IPS DF 6.9 (cell line): ENCODE results near the gene NADSYN1.

Source experiments
- DNase-seq: peaks from one replicate; pipeline ENCODE4 v3.0.0-alpha.2; 2013; ENCODE audit warnings: low read depth, low spot score
- H3K27ac ChIP-seq: one replicate; pipeline ENCODE4 v1.5.1; 2013; ENCODE audit warnings: low read length, control low read depth
- H3K27me3 ChIP-seq: 2 replicates; pipeline ENCODE4 v1.6.1; 2013; ENCODE audit warnings: mild to moderate bottlenecking, low read length; ENCODE audit not compliant: control insufficient read depth, insufficient read depth
- H3K36me3 ChIP-seq: 2 replicates; pipeline ENCODE4 v1.6.1; 2013; ENCODE audit warnings: low read length; ENCODE audit not compliant: control insufficient read depth, insufficient read depth
- H3K4me1 ChIP-seq: 2 replicates; pipeline ENCODE4 v1.6.1; 2013; ENCODE audit warnings: low read length; ENCODE audit not compliant: control insufficient read depth, insufficient read depth
- H3K4me3 ChIP-seq: 2 replicates; pipeline ENCODE4 v1.5.1; 2013; ENCODE audit warnings: mild to moderate bottlenecking, low read length
- H3K9me3 ChIP-seq: 2 replicates; pipeline ENCODE4 v1.6.1; 2013; ENCODE audit warnings: low read length, inconsistent platforms; ENCODE audit not compliant: control insufficient read depth, insufficient read depth
- WGBS: extraction: QIAGEN DNeasy Blood & Tissue Kit; methylation state at CpG from one replicate; pipeline ENCODE4 v1.1.7; 2013; ENCODE audit warnings: mixed read lengths, missing lambda C conversion rate; ENCODE audit not compliant: insufficient read length, insufficient coverage; 5-methylcytosine and 5-hydroxymethylcytosine counted together

NADSYN1 gene

GRCh38 chr11:71459767-71460320 lies 6.8 kb downstream of the NADSYN1 start:
- H3K27ac ChIP-seq = no peak overlapping the region
- no peaks in the 10 kb centered on the region for H3K27me3 ChIP-seq
- H3K36me3 ChIP-seq = peaks cover 19% of the 10 kb centered on the region
- no peaks in the 10 kb centered on the region for H3K9me3 ChIP-seq
- no CpG with 5 or more reads among the region's 11 CpGs for WGBS
- H3K4me3 ChIP-seq = no peak overlapping the region
- no peak for DNase-seq
- no peaks in the 10 kb centered on the region for H3K4me1 ChIP-seq

DNA sequence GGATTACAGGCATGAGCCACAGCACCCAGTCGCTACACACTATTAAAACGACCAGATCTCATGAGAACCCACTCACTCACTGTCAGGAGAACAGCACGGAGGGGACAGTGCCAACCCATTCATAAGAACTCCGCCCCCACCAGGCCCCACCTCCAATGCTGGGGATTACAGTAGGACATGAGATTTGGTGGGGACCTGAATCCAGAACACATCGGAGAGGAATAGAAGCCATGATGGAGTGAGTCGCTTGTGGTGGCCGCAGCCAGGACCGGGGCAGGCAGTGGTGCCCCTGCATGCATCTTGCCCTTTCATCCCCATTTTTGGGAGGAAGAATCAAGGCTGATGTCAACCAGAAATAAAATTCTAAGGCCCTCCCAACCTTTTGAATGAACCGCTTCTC lies 8.7 kb downstream of the NADSYN1 start:
- no peak for DNase-seq
- H3K4me1 ChIP-seq = no peaks in the 10 kb centered on the region
- no peak overlapping the region for H3K4me3 ChIP-seq
- H3K9me3 ChIP-seq = no peaks in the 10 kb centered on the region
- no peaks in the 10 kb centered on the region for H3K27me3 ChIP-seq
- WGBS = no CpG with 5 or more reads among the region's 9 CpGs
- H3K27ac ChIP-seq = no peak overlapping the region
- peaks cover 15% of the 10 kb centered on the region for H3K36me3 ChIP-seq

- Histone ChIP-seq H3K36me3 (peaks cover 12% of the 10 kb centered on the region), H3K27me3 (no peaks in the 10 kb centered on the region), H3K9me3 (no peaks in the 10 kb centered on the region), H3K4me3 (no peak overlapping the region), H3K4me1 (no peaks in the 10 kb centered on the region), H3K27ac (no peak overlapping the region)
- no CpG with 5 or more reads among the region's 11 CpGs for WGBS
- DNase-seq = no peak
Observed at GRCh38 chr11:71462726-71463125, 9.7 kb downstream of the NADSYN1 start.

GRCh38 chr11:71463331-71464211 lies 10.6 kb downstream of the NADSYN1 start:
- Histone ChIP-seq H3K27ac (no peak overlapping the region), H3K36me3 (peaks cover 12% of the 10 kb centered on the region), H3K27me3 (no peaks in the 10 kb centered on the region), H3K9me3 (no peaks in the 10 kb centered on the region), H3K4me1 (no peaks in the 10 kb centered on the region), H3K4me3 (no peak overlapping the region)
- no peak for DNase-seq
- no CpG with 5 or more reads among the region's 34 CpGs for WGBS

- Histone ChIP-seq H3K4me3 (no peak overlapping the region), H3K27ac (no peak overlapping the region), H3K9me3 (no peaks in the 10 kb centered on the region), H3K27me3 (no peaks in the 10 kb centered on the region), H3K4me1 (no peaks in the 10 kb centered on the region), H3K36me3 (peaks cover 1% of the 10 kb centered on the region; the same call in 1 of the 2 replicates)
- no peak for DNase-seq
- WGBS = no CpG with 5 or more reads among the region's 4 CpGs
Observed at GRCh38 chr11:71465054-71465453, 12.1 kb downstream of the NADSYN1 start.

- no peaks in the 10 kb centered on the region for H3K4me1 ChIP-seq
- H3K27ac ChIP-seq = no peak overlapping the region
- no peak overlapping the region for H3K4me3 ChIP-seq
- no peaks in the 10 kb centered on the region; the same call in 1 of the 2 replicates for H3K36me3 ChIP-seq
- WGBS = no CpG with 5 or more reads among the region's 9 CpGs
- no peaks in the 10 kb centered on the region for H3K27me3 ChIP-seq
- H3K9me3 ChIP-seq = no peaks in the 10 kb centered on the region
- DNase-seq = no peak
Observed at GRCh38 chr11:71466358-71466757, 13.4 kb downstream of the NADSYN1 start.

DNA sequence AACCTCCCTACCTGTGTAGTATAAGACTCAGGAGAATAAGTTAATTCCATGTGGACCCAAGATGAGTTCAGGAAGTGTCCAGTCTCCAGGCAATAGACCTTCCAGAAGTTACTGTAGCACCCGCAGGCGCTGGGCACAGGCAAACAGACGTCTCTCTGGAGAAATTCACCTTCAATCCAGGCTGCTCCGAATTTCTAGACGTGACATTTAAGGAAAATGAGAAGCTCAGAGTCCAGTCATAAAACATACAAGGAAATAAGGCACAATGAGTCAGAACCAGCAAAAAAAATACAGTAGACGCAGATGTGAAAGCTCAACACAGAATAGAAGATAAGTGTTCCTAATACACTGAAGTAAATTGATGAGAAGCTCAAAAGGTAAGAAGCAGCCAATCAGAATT lies 14.2 kb downstream of the NADSYN1 start:
- no CpG with 5 or more reads among the region's 6 CpGs for WGBS
- H3K4me1 ChIP-seq = no peaks in the 10 kb centered on the region
- no peak overlapping the region for H3K4me3 ChIP-seq
- no peaks in the 10 kb centered on the region; the same call in 1 of the 2 replicates for H3K36me3 ChIP-seq
- no peak for DNase-seq
- H3K9me3 ChIP-seq = no peaks in the 10 kb centered on the region
- no peaks in the 10 kb centered on the region for H3K27me3 ChIP-seq
- H3K27ac ChIP-seq = no peak overlapping the region

- H3K4me3 ChIP-seq = no peak overlapping the region
- no peak for DNase-seq
- peaks cover 12% of the 10 kb centered on the region for H3K36me3 ChIP-seq
- no peaks in the 10 kb centered on the region for H3K9me3 ChIP-seq
- WGBS = no CpG with 5 or more reads among the region's 6 CpGs
- no peaks in the 10 kb centered on the region for H3K4me1 ChIP-seq
- H3K27me3 ChIP-seq = no peaks in the 10 kb centered on the region
- H3K27ac ChIP-seq = no peak overlapping the region
Observed at GRCh38 chr11:71470946-71471345, 17.9 kb downstream of the NADSYN1 start.

DNA sequence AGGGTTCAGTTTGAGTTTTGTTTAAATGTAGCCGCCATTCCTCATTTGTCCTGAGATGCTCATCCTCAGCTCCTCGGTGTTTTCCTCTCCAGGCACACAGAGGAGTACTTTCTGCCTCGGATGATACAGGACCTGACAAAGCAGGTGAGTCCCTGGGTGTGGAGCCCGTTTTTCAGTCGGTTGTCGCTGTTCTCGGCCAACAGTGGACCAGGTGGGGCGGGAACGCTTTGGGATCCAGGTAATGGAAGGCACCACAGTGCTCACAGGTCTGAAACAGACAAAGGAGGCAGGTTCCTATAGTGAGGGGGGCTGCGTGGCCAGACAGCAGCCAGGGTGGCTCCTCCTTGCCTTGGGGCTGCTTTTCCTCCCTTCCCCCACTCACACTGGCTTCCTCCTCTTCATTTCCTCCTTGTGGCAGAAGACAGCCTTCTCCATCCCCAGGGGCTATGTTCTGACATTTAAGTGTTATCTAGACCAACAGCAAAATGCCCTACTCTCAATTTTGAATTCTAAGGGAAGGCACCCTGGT lies 19.4 kb downstream of the NADSYN1 start:
- Histone ChIP-seq H3K27ac (no peak overlapping the region), H3K4me3 (no peak overlapping the region), H3K4me1 (no peaks in the 10 kb centered on the region), H3K9me3 (no peaks in the 10 kb centered on the region), H3K27me3 (no peaks in the 10 kb centered on the region), H3K36me3 (peaks cover 18% of the 10 kb centered on the region)
- DNase-seq = no peak
- no CpG with 5 or more reads among the region's 10 CpGs for WGBS

GRCh38 chr11:71472941-71473792 lies 20.2 kb downstream of the NADSYN1 start:
- peaks cover 18% of the 10 kb centered on the region for H3K36me3 ChIP-seq
- H3K4me3 ChIP-seq = no peak overlapping the region
- H3K9me3 ChIP-seq = no peaks in the 10 kb centered on the region
- WGBS = no CpG with 5 or more reads among the region's 33 CpGs
- H3K27ac ChIP-seq = no peak overlapping the region
- no peaks in the 10 kb centered on the region for H3K27me3 ChIP-seq
- H3K4me1 ChIP-seq = no peaks in the 10 kb centered on the region
- DNase-seq = no peak
